ENCODE data around the gene COL15A1. TPM values are rescaled to one million over a fixed set of nuclear protein-coding genes. Genes with fewer than 3 reads are reported as not detected.
"Not testable (repeated sequence)": the region's sequence is repeated elsewhere in the genome, so short reads cannot be mapped to it uniquely, and the experiment has no call there.

Gene COL15A1
- total and polyA plus RNA-seq, 8 donors, result 10.7 to 173 (median 27.8) TPM

DNA sequence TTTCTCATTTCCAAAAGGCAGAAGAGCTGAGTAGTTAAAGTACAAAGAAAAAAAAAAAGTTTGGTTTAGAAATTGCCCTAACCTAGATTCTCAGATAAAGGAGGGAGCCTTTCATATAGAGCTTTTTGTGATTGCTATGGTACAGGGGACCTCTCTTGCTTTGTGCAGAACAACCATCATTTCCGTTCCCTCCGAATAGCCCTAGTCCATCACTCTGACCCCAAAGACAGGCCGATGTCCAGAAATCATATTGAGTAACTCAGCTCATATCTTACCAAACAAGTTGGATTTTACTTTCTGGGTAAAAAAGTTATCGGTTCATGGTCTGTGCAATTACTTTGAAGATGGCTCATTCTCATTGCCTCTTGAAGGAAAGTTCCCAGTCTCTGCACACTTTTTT lies 36.7 kb upstream of the COL15A1 start:
- no peak for DNase-seq
- intact Hi-C loops (cut with DNase I; ENCODE audit: low total_unique reads), result no loop called here
- H3K9me3 ChIP-seq, result no peaks in the 10 kb centered on the region
- no peaks in the 10 kb centered on the region for H3K27me3 ChIP-seq
- TF ChIP-seq POLR2AphosphoS5 (IDR thresholded peaks at IDR 0.05), result no peak
- TF ChIP-seq, protein P1, sequence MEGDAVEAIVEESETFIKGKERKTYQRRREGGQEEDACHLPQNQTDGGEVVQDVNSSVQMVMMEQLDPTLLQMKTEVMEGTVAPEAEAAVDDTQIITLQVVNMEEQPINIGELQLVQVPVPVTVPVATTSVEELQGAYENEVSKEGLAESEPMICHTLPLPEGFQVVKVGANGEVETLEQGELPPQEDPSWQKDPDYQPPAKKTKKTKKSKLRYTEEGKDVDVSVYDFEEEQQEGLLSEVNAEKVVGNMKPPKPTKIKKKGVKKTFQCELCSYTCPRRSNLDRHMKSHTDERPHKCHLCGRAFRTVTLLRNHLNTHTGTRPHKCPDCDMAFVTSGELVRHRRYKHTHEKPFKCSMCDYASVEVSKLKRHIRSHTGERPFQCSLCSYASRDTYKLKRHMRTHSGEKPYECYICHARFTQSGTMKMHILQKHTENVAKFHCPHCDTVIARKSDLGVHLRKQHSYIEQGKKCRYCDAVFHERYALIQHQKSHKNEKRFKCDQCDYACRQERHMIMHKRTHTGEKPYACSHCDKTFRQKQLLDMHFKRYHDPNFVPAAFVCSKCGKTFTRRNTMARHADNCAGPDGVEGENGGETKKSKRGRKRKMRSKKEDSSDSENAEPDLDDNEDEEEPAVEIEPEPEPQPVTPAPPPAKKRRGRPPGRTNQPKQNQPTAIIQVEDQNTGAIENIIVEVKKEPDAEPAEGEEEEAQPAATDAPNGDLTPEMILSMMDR (IDR thresholded peaks at IDR 0.05), result no peak
- no peak for TF ChIP-seq POLR2A (IDR thresholded peaks at IDR 0.05)
- no peak for TF ChIP-seq EP300 (IDR thresholded peaks at IDR 0.05)
- H3K27ac ChIP-seq, result peak overlapping the region in 4 of 5 donors; percentile 20 to 84 (median 58)
- no peaks in the 10 kb centered on the region for H3K36me3 ChIP-seq
- 72 to 89% (median 85%) methylated on average over 4 of the region's 4 CpGs for WGBS, 5 donors
- no peak overlapping the region for H3K4me3 ChIP-seq
- H3K4me1 ChIP-seq, result peaks cover 0 to 24% (median 13%) of the 10 kb centered on the region in 4 donors

DNA sequence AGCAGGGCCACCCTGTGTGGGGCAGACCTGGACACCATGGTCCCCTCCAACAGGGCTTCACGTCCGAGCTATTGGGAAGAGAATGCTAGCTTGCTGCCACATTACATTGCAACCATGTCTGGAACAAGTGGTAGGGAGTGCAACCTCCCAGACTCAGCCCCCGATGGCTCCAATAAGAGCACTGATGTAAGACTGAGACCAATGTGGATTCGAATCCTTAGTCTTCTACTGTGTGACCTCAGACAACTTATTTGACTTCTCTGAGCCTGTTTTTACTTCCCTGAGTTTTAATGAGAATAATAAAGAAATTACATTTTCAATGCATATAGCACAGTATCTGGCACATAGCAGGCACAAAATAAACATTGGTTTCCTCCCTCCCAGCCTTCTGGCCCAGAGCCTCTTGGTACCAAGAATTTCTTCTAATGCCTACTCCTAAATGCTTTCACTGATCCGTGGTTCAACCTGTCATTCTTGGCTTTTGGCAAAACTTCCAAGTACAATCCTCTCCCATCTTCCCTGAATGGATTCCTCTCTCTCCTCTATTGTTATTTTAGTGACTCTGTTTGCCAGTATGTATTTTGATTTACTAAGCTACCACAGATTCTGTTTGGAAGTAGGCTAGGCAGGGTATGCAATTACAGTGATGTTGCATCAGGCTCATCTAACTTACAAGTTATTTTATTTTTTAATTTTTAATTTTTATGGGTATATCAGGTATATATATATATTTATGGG lies 34.6 kb upstream of the COL15A1 start:
- intact Hi-C loops (cut with DNase I; ENCODE audit: low total_unique reads), result no loop called here
- H3K4me1 ChIP-seq, result peaks cover 0 to 24% (median 13%) of the 10 kb centered on the region in 4 donors
- no peak for DNase-seq
- H3K27ac ChIP-seq, result peak overlapping the region; percentile 28 to 84 (median 70)
- H3K4me3 ChIP-seq, result no peak overlapping the region
- WGBS, 5 donors, result 63 to 80% (median 69%) methylated on average over 5 of the region's 5 CpGs
- H3K36me3 ChIP-seq, result no peaks in the 10 kb centered on the region
- no peak for TF ChIP-seq EP300 (IDR thresholded peaks at IDR 0.05)
- no peak for TF ChIP-seq POLR2AphosphoS5 (IDR thresholded peaks at IDR 0.05)
- TF ChIP-seq, protein P1 (IDR thresholded peaks at IDR 0.05), result no peak
- no peak for TF ChIP-seq POLR2A (IDR thresholded peaks at IDR 0.05)
- no peaks in the 10 kb centered on the region for H3K27me3 ChIP-seq
- no peaks in the 10 kb centered on the region for H3K9me3 ChIP-seq

DNA sequence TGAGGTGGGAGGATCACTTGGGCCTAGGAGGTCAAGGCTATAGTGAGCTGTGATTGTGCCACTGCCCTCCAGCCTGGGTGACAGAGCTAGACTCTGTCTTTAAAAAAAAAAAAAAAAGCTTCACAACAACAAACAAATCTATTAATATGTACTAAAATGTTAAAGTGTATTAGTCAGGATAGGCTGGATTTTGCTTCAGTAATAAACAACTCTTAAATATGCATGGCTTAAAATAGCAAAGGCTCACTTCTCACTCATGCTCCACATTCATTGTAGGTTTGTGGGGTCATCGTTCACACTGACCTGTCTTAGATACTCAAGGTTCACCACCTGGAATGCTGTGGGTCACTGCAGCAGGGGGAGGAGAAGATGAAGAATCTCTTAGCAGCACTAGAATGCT lies 33.8 kb upstream of the COL15A1 start:
- TF ChIP-seq POLR2A (IDR thresholded peaks at IDR 0.05) (no peak), EP300 (IDR thresholded peaks at IDR 0.05) (no peak), POLR2AphosphoS5 (IDR thresholded peaks at IDR 0.05) (no peak)
- TF ChIP-seq, protein P1 (IDR thresholded peaks at IDR 0.05), result no peak
- Histone ChIP-seq H3K27ac (no peak overlapping the region), H3K27me3 (no peaks in the 10 kb centered on the region), H3K36me3 (no peaks in the 10 kb centered on the region), H3K4me1 (peaks cover 0 to 24% (median 13%) of the 10 kb centered on the region in 4 donors), H3K4me3 (no peak overlapping the region), H3K9me3 (no peaks in the 10 kb centered on the region)
- DNase-seq, result no peak
- 71 to 96% (median 84%) methylated on average over 1 of the region's 1 CpG for WGBS, 5 donors
- intact Hi-C loops (cut with DNase I; ENCODE audit: low total_unique reads), result no loop called here

DNA sequence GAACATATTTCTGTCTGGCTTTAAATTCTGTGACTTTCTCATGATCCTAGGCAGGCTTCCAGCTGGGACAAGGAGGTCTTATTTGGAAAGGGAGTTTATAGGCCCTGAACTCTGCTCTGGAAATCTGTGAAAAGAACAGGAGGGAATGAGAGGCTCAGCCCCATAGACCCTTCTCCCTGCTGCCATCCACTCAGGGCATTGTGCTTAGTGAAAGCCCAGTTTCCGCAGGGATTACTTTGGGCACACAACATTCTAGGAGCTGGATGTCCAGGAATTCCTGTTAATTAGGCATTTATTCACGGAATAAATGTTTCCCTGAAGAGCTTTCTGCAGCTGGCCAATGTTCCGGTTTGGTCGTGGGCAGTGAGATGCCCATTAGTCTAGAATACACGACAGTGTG lies 32.7 kb upstream of the COL15A1 start:
- TF ChIP-seq EP300 (IDR thresholded peaks at IDR 0.05) (no peak), POLR2AphosphoS5 (IDR thresholded peaks at IDR 0.05) (no peak), POLR2A (IDR thresholded peaks at IDR 0.05) (no peak)
- TF ChIP-seq, protein P1 (IDR thresholded peaks at IDR 0.05), result no peak

DNA sequence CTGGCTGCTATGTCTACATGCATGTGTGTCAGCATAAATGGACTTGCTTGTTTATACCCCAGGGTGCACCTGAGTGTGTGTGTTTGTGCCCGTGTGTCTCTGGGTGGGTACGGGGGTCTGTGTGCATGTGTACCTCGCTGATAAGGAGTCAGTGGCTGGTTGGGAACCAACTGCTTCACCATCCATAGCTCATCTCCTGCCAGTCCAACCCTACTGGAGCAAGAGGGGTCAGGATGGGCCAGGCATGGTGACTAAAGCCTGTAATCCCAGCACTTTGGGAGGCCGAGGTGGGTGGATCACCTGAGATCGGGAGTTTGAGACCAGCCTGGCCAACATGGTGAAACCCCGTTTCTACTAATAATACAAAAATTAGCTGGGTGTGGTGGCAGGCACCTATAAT lies 32.0 kb upstream of the COL15A1 start:
- Histone ChIP-seq H3K27ac (peak overlapping the region in 1 of 5 donors; percentile 7), H3K4me1 (peaks cover 0 to 26% (median 11%) of the 10 kb centered on the region in 4 donors)
- H3K27me3 ChIP-seq; H3K9me3 ChIP-seq; intact Hi-C loops (cut with DNase I; ENCODE audit: low total_unique reads); DNase-seq; H3K36me3 ChIP-seq; H3K4me3 ChIP-seq: not testable (repeated sequence)
- 78 to 90% (median 87%) methylated on average over 6 of the region's 6 CpGs for WGBS, 5 donors

More for the DNA sequence above, 32.7 kb upstream of the COL15A1 start:
- no peaks in the 10 kb centered on the region for H3K36me3 ChIP-seq
- H3K4me3 ChIP-seq, result no peak overlapping the region
- H3K27me3 ChIP-seq, result no peaks in the 10 kb centered on the region
- DNase-seq, result no peak
- intact Hi-C loops (cut with DNase I; ENCODE audit: low total_unique reads), result no loop called here
- 68 to 87% (median 81%) methylated on average over 5 of the region's 5 CpGs for WGBS, 5 donors
- H3K9me3 ChIP-seq, result no peaks in the 10 kb centered on the region
- H3K27ac ChIP-seq, result no peak overlapping the region
- H3K4me1 ChIP-seq, result peaks cover 0 to 24% (median 13%) of the 10 kb centered on the region in 4 donors

Measured in stomach (tissue), 9 donors.